Glomerular endothelial cell (primary cell): Measurements from ENCODE around the gene KRTAP9-3. TPM values are rescaled to one million over a fixed set of nuclear protein-coding genes. Genes with fewer than 3 reads are reported as not detected.
"Not testable (repeated sequence)": the region's sequence is repeated elsewhere in the genome, so short reads cannot be mapped to it uniquely, and the experiment has no call there.

ENCODE experiments used
- DNase-seq: peaks from one replicate; pipeline ENCODE4 v3.0.0-alpha.2; 2011; ENCODE audit warnings: low read depth, low spot score; ENCODE audit errors: extremely low read depth
- total RNA-seq: library from RNA; depleted of rRNA; stranded (reverse); fragments of >200 nt; gene quantifications from 2 replicates; pipeline ENCODE4 v1.2.3, GENCODE V29; 2015

Gene KRTAP9-3
- total RNA-seq, 1 donor from 2014 or later, result not detected

GRCh38 chr17:41249637-41250240 lies 17.5 kb downstream of the KRTAP9-3 start, which contains the start of gene KRTAP9-4:
Gene KRTAP9-4 (plus strand): TSS chr17:41249687. CDS start chr17:41249721, 34 bp downstream.
- DNase-seq, result not testable (repeated sequence)

GRCh38 chr17:41251261-41251660 lies 19.0 kb downstream of the KRTAP9-3 start:
- no peak for DNase-seq

GRCh38 chr17:41254861-41255260 lies 22.6 kb downstream of the KRTAP9-3 start:
- no peak for DNase-seq

DNA sequence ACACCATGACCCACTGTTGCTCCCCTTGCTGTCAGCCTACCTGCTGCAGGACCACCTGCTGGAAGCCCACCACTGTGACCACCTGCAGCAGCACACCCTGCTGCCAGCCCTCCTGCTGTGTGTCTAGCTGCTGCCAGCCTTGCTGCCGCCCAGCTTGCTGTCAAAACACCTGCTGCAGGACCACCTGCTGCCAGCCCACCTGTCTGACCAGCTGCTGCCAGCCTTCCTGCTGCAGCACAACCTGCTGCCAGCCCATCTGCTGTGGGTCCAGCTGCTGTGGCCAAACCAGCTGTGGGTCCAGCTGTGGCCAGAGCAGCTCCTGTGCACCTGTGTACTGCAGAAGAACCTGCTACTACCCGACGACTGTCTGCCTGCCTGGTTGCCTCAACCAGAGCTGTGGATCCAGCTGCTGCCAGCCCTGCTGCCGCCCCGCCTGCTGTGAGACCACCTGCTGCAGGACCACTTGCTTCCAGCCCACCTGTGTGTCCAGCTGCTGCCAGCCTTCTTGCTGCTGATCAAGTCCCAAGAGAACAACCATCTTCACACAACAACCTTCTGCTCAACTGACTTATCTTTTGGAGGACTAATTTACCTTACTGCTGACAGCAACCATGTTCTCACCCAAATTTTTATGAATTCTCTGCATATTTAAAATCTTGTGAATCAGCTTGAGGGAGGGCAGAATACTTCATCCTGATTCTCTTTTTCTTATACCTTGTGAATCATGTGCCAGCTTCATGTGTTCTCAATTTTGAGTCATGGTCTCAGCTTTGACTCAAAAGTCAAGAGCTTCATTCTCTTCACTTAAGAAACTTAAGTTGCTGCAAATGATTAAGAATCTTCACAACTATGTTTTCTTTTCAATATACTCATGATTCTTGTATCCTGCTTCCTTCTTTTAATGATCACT lies 23.4 kb downstream of the KRTAP9-3 start, which contains the start of gene KRTAP9-9:
KRTAP9-9 (plus strand) TSS at position 4 of the 910 bp plus-strand sequence.
- not testable (repeated sequence) for DNase-seq

GRCh38 chr17:41256291-41256685 lies 24.0 kb downstream of the KRTAP9-3 start:
- no peak for DNase-seq

- no peak for DNase-seq
Measured at GRCh38 chr17:41258406-41258805, 26.2 kb downstream of the KRTAP9-3 start.

DNA sequence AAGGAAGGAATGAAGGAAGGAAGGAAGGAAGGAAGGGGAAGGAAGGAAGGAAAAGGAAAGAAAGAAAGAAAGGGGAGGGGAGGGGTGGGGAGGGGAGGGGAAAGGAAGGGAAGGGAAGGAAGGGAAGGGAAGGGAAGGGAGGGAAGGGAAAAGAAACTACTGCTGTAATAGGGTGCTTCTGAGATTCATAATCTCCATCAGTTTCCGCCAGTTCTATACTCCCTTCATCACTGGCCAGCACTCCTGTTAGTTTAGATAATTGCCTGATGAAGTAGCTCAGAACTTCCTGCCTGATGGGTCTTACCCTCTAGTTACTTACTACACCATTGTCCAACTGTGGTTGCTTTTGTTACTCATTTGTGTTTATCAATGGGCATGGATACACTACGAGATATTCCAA lies 31.0 kb downstream of the KRTAP9-3 start:
- DNase-seq, result no peak

DNA sequence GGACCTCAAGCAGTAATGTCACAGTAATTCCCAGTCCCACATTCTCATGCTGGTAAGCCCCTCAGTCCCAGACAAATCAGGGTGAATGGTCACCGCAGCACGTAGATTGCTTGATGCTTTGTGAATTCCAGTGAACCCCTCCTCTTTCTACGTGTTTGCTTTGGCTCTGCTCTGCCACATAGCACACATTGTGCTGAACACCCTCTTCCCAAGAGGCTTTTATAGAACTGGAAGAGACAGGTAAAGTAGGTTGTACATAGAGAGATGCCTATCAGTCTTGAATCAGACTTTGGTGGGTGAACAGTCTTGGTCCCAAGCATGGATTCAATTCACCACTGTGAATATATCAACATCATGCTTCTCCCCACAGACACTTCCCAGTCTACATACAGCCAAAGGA lies 32.4 kb downstream of the KRTAP9-3 start:
- no peak for DNase-seq

GRCh38 chr17:41265078-41265477 lies 32.8 kb downstream of the KRTAP9-3 start, which contains the start of gene KRTAP9-6:
Gene KRTAP9-6 (plus strand): TSS chr17:41265378. CDS start chr17:41265378, 0 bp downstream.
- no peak for DNase-seq

DNA sequence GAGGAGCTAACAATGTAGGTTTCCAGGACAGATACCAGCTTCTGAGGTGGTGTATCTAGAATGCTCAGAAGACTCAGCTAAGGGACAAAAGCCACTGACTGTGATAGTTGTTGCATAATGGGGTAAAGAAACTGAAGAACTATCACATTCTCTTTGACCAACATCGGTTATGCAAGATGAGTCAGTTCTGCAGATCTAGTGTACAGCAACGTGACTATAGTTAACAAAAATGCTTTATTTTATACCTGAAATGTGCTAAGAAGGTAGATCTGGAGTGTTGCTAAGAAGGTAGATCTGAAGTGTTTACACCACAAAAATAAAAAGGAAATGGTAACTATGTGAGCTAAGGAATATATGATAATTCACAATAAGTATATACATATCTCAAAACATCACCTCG lies 35.5 kb downstream of the KRTAP9-3 start:
- DNase-seq, result no peak

- not testable (repeated sequence) for DNase-seq
Measured at GRCh38 chr17:41271323-41271722, 39.1 kb downstream of the KRTAP9-3 start.

GRCh38 chr17:41271858-41272257 lies 39.6 kb downstream of the KRTAP9-3 start:
- no peak for DNase-seq

DNA sequence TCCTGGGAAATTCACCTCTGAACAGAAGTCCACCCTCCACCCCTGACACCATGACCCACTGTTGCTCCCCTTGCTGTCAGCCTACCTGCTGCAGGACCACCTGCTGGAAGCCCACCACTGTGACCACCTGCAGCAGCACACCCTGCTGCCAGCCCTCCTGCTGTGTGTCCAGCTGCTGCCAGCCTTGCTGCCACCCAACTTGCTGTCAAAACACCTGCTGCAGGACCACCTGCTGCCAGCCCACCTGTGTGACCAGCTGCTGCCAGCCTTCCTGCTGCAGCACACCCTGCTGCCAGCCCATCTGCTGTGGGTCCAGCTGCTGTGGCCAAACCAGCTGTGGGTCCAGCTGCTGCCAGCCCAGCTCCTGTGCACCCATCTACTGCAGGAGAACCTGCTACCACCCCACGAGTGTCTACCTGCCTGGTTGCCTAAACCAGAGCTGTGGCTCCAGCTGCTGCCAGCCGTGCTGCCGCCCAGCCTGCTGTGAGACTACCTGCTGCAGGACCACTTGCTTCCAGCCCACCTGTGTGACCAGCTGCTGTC lies 43.5 kb downstream of the KRTAP9-3 start, which contains the start of gene KRTAP9-7:
KRTAP9-7 (plus strand) TSS at position 51 of the 543 bp plus-strand sequence; CDS start at position 51, 0 bp downstream.
- DNase-seq, result not testable (repeated sequence)

DNA sequence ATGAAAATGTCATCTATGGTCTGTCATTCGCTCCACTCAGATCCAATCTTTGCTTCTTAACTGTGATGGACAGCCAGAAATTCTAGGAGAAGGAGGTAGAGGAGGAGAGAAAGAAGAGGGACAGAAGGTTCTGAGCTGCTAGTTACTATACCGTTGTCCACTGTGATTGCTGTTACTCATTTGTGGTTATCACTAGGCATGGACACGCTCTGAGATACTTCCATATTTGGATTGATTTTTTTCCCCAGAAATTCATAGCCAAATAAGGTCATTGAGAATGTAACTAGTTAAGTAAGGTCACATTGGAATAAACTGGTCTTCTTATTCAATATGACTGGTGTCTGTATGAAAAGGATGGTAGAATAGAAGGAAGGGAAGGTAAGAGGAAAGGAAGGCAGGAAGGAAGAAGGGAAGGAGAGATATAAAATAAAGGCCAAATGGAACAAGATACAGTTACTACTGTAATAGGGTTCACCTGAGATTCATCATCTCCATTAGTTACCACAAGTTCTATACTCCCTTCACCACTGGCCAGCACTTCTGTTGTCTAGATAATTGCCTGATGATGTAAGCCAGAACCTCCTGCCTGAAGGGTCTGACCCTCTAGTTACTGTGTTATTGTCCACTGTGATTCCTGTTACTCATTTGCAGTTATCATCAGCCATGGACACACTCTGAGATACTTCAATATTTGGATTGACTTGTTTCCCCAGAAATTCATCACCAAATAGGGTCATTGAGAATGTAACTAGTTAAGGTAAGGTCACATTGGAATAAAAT lies 46.1 kb downstream of the KRTAP9-3 start:
- no peak for DNase-seq

Other genes with a start within 250 kb of the KRTAP9-3 start
- not detected in 2 replicates for gene KRT40, start 248.1 kb upstream of the KRTAP9-3 start, total RNA-seq
- gene KRTAP3-3, start 238.3 kb upstream of the KRTAP9-3 start, total RNA-seq, result not detected in 2 replicates
- gene KRTAP3-2, start 232.5 kb upstream of the KRTAP9-3 start, total RNA-seq, result not detected in 2 replicates
- not detected in 2 replicates for gene KRTAP3-1, start 223.3 kb upstream of the KRTAP9-3 start, total RNA-seq
- gene KRTAP1-5, start 205.2 kb upstream of the KRTAP9-3 start, total RNA-seq, result 0.29 and 0.82 TPM in 2 replicates
- not detected in 2 replicates for gene KRTAP1-4, start 202.3 kb upstream of the KRTAP9-3 start, total RNA-seq
- not detected in 2 replicates for gene KRTAP1-3, start 197.6 kb upstream of the KRTAP9-3 start, total RNA-seq
- not detected in 2 replicates for gene KRTAP1-1, start 191.0 kb upstream of the KRTAP9-3 start, total RNA-seq
- gene KRTAP2-1, start 185.1 kb upstream of the KRTAP9-3 start, total RNA-seq, result not detected in 2 replicates
- gene KRTAP2-2, start 177.2 kb upstream of the KRTAP9-3 start, total RNA-seq, result not detected in 2 replicates
- gene KRTAP2-3, start 172.3 kb upstream of the KRTAP9-3 start, total RNA-seq, result 1.8 and 5.4 TPM in 2 replicates
- not detected in 2 replicates for gene KRTAP2-4, start 166.6 kb upstream of the KRTAP9-3 start, total RNA-seq
- gene KRTAP4-7, start 148.3 kb upstream of the KRTAP9-3 start, total RNA-seq, result not detected in 2 replicates
- gene KRTAP4-8, start 134.3 kb upstream of the KRTAP9-3 start, total RNA-seq, result not detected in 2 replicates
- gene KRTAP4-16, start 130.2 kb upstream of the KRTAP9-3 start, total RNA-seq, result not detected in 2 replicates
- gene KRTAP4-9, start 127.1 kb upstream of the KRTAP9-3 start, total RNA-seq, result not detected in 2 replicates
- gene KRTAP4-11, start 114.1 kb upstream of the KRTAP9-3 start, total RNA-seq, result not detected in 2 replicates
- not detected in 2 replicates for gene KRTAP4-12, start 108.3 kb upstream of the KRTAP9-3 start, total RNA-seq
- gene KRTAP4-6, start 91.9 kb upstream of the KRTAP9-3 start, total RNA-seq, result not detected in 2 replicates
- not detected in 2 replicates for gene KRTAP4-5, start 82.6 kb upstream of the KRTAP9-3 start, total RNA-seq
- not detected in 2 replicates for gene KRTAP4-4, start 71.7 kb upstream of the KRTAP9-3 start, total RNA-seq
- not detected in 2 replicates for gene KRTAP4-3, start 64.2 kb upstream of the KRTAP9-3 start, total RNA-seq
- gene KRTAP4-2, start 54.2 kb upstream of the KRTAP9-3 start, total RNA-seq, result not detected in 2 replicates
- gene KRTAP4-1, start 47.5 kb upstream of the KRTAP9-3 start, total RNA-seq, result not detected in 2 replicates
- not detected in 2 replicates for gene KRTAP9-1, start 42.6 kb upstream of the KRTAP9-3 start, total RNA-seq
- gene KRTAP9-2, start 5.8 kb upstream of the KRTAP9-3 start, total RNA-seq, result not detected in 2 replicates
- gene KRTAP9-8, start 5.5 kb downstream of the KRTAP9-3 start, total RNA-seq, result not detected in 2 replicates
- not detected in 2 replicates for gene KRTAP9-4, start 17.2 kb downstream of the KRTAP9-3 start, total RNA-seq
- gene KRTAP9-9, start 22.9 kb downstream of the KRTAP9-3 start, total RNA-seq, result not detected in 2 replicates
- not detected in 2 replicates for gene KRTAP9-6, start 32.9 kb downstream of the KRTAP9-3 start, total RNA-seq
- gene KRTAP9-7, start 43.2 kb downstream of the KRTAP9-3 start, total RNA-seq, result not detected in 2 replicates
- not detected in 2 replicates for gene KRTAP29-1, start 70.4 kb downstream of the KRTAP9-3 start, total RNA-seq
- not detected in 2 replicates for gene KRTAP16-1, start 76.9 kb downstream of the KRTAP9-3 start, total RNA-seq
- not detected in 2 replicates for gene KRTAP17-1, start 83.3 kb downstream of the KRTAP9-3 start, total RNA-seq
- not detected in 2 replicates for gene KRT33A, start 118.4 kb downstream of the KRTAP9-3 start, total RNA-seq
- gene KRT33B, start 137.4 kb downstream of the KRTAP9-3 start, total RNA-seq, result not detected in 2 replicates
- gene KRT34, start 149.9 kb downstream of the KRTAP9-3 start, total RNA-seq, result 0.35 TPM in 1 of 2 replicates, not detected in the other
- gene KRT31, start 165.2 kb downstream of the KRTAP9-3 start, total RNA-seq, result not detected in 2 replicates
- gene KRT37, start 192.1 kb downstream of the KRTAP9-3 start, total RNA-seq, result not detected in 2 replicates
- gene KRT38, start 208.5 kb downstream of the KRTAP9-3 start, total RNA-seq, result not detected in 2 replicates
- gene KRT32, start 234.9 kb downstream of the KRTAP9-3 start, total RNA-seq, result not detected in 2 replicates
- not detected in 2 replicates for gene KRT35, start 248.7 kb downstream of the KRTAP9-3 start, total RNA-seq